HFFc6 (cell line): ENCODE measurements around the gene RB1. TPM values are rescaled to one million over a fixed set of nuclear protein-coding genes. Genes with fewer than 3 reads are reported as not detected.
A peak's percentile ranks its signal among the peaks of the same experiment; 100 is the strongest.

Experiments used
- DNase-seq: peaks from one replicate; pipeline ENCODE4 v3.0.0-alpha.2; 2018
- H3K27ac Mint-ChIP-seq: 2 replicates; pipeline ENCODE4 v1.8.0; 2020; ENCODE audit warnings: mild to moderate bottlenecking, mixed read lengths
- H3K27me3 Mint-ChIP-seq: 2 replicates; pipeline ENCODE4 v1.8.0; 2021; ENCODE audit warnings: mild to moderate bottlenecking, moderate library complexity, mixed read lengths; ENCODE audit not compliant: insufficient read depth
- H3K36me3 Mint-ChIP-seq: 2 replicates; pipeline ENCODE4 v1.8.0; 2021; ENCODE audit warnings: low read depth, mixed read lengths
- H3K4me1 Mint-ChIP-seq: 2 replicates; pipeline ENCODE4 v1.8.0; 2020; ENCODE audit warnings: low read depth, mixed read lengths
- H3K4me3 Mint-ChIP-seq: 2 replicates; pipeline ENCODE4 v1.8.0; 2020; ENCODE audit warnings: mild to moderate bottlenecking, moderate library complexity, mixed read lengths
- H3K9me3 Mint-ChIP-seq: 2 replicates; pipeline ENCODE4 v1.8.0; 2020; ENCODE audit warnings: mild to moderate bottlenecking, mixed read lengths
- total RNA-seq, 6 experiments: library from RNA; stranded (reverse); fragmentation: NEBNext Ultra II Directional; extraction: Animal tissue kit (Norgen Biotek cat#: 25700); gene quantifications; 2 replicates in 1 of 6; 3 replicates in 5 of 6; pipeline ENCODE4 v1.2.3, GENCODE V29; 2021
- TF ChIP-seq, protein P1 (sequence below): fragments of 200-600 bp; sonication (generic); IDR thresholded peaks from 2 replicates; pipeline ENCODE4 v1.5.0; 2021; ENCODE audit warnings: antibody characterized with exemption, mild to moderate bottlenecking

RB1 gene
- total RNA-seq, 6 experiments from 2014 or later: 39.2 to 50.4 (median 43.0) TPM

DNA sequence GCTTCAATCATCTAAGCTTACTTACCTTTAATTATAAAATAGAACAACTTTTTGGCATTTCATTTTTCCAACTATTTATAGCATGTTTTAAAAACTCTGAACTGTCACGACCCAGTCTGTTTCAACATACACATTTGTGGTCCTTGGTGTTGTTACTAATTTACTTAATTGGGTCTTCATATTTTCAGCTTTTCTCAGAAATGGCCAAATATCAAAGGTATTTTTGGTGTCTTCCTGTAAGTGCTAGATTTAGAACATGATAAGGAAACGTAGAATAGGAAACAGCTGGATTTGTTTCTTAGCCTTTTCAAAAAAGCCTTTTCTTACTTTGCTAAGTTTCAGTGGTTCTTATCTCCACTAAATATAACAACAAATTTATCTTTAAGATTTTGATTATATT lies 97.9 kb downstream of the RB1 start:
- TF ChIP-seq, protein P1, sequence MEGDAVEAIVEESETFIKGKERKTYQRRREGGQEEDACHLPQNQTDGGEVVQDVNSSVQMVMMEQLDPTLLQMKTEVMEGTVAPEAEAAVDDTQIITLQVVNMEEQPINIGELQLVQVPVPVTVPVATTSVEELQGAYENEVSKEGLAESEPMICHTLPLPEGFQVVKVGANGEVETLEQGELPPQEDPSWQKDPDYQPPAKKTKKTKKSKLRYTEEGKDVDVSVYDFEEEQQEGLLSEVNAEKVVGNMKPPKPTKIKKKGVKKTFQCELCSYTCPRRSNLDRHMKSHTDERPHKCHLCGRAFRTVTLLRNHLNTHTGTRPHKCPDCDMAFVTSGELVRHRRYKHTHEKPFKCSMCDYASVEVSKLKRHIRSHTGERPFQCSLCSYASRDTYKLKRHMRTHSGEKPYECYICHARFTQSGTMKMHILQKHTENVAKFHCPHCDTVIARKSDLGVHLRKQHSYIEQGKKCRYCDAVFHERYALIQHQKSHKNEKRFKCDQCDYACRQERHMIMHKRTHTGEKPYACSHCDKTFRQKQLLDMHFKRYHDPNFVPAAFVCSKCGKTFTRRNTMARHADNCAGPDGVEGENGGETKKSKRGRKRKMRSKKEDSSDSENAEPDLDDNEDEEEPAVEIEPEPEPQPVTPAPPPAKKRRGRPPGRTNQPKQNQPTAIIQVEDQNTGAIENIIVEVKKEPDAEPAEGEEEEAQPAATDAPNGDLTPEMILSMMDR: no peak
- peaks cover 1% of the 10 kb centered on the region; the same call in 1 of the 2 replicates for H3K9me3 Mint-ChIP-seq
- H3K27ac Mint-ChIP-seq: peak overlapping the region; percentile 85
- no peaks in the 10 kb centered on the region; the same call in 1 of the 2 replicates for H3K27me3 Mint-ChIP-seq
- peaks cover 13% of the 10 kb centered on the region for H3K36me3 Mint-ChIP-seq
- peak overlapping the region; percentile 46; the same call in 1 of the 2 replicates for H3K4me3 Mint-ChIP-seq
- H3K4me1 Mint-ChIP-seq: peaks cover 81% of the 10 kb centered on the region
- no peak for DNase-seq

DNA sequence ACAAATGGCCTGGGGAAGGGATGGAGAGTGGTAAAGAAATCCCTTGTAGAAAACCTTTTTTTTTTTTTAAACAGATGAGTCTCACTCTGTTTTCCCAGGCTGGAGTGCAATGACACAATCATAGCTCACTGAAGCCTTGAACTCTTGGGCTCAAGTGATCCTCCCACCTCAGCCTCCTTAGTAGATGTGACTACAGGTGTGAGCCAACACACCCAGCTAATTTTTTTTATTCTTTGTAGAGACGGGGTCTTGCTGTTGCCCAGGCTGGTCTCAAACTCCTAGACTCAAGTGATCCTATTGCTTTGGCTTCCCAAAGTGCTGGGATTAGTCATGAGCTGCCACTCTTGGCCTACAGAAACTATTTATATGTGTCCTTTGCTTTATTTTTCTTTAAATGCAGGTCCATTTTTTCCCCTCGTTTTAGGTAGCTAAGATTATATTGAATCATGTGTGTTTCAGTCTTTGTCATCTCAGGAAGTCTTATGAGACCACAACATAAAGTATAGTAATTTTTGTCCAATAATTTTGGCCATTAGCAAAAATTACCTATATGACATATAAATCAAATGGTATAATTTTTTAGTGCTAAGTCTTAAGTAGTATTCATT lies 98.9 kb downstream of the RB1 start:
- Mint-ChIP-seq H3K36me3 (peaks cover 5% of the 10 kb centered on the region), H3K4me1 (peaks cover 72% of the 10 kb centered on the region), H3K9me3 (no peaks in the 10 kb centered on the region), H3K4me3 (no peak overlapping the region), H3K27me3 (no peaks in the 10 kb centered on the region), H3K27ac (peak overlapping the region; percentile 51)
- no peak for DNase-seq
- TF ChIP-seq, protein P1: no peak

DNA sequence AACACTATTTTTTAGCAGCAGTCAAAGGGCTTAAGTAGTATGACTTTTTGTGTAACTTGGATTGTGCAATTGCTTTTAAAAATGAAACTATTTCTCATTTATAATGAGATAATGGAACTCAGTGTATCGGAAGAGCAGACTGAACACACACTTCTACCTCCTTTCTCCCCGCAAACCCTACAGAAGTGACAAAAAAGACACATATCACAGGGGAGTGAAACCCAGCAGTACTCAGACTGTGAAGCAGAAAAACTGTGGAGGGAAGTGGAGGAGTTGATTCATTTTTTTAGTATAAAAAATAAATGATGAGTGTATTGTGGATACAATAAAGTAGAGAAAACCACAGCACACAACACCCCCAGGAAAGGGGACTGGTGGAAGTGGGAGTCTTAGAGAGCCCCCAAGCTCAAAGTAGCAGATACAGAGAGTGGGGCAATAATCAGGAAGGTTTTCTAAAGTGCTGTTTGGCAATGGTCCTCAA lies 99.6 kb downstream of the RB1 start:
- Mint-ChIP-seq H3K27ac (peak overlapping the region; percentile 64), H3K4me3 (no peak overlapping the region; the same call in 1 of the 2 replicates), H3K27me3 (no peaks in the 10 kb centered on the region), H3K9me3 (no peaks in the 10 kb centered on the region), H3K36me3 (peaks cover 5% of the 10 kb centered on the region), H3K4me1 (peaks cover 64% of the 10 kb centered on the region)
- no peak for DNase-seq
- TF ChIP-seq, protein P1: no peak

DNA sequence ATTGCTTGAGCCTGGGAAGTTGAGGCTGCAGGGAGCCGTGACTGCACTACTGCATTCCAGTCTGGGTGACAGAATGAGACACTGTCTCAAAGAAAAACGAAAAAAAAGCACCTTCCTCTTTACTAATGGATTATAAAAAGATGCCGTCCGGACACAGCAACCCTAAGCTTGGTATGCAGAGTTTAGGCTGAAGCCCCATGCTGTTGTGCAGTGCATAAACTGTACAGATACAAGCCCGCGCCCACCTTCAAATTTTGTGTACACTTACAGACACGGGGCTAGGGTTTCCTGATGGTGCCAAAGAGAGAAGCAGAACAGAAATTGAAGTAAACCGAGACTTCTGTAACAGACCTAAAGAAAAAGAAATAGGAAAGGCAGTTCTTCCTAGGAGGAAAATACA lies 100.4 kb downstream of the RB1 start:
- TF ChIP-seq, protein P1: no peak
- DNase-seq: no peak
- no peak overlapping the region for H3K27ac Mint-ChIP-seq
- H3K4me3 Mint-ChIP-seq: no peak overlapping the region
- H3K9me3 Mint-ChIP-seq: no peaks in the 10 kb centered on the region
- H3K36me3 Mint-ChIP-seq: peaks cover 5% of the 10 kb centered on the region
- H3K27me3 Mint-ChIP-seq: no peaks in the 10 kb centered on the region
- peaks cover 64% of the 10 kb centered on the region for H3K4me1 Mint-ChIP-seq

DNA sequence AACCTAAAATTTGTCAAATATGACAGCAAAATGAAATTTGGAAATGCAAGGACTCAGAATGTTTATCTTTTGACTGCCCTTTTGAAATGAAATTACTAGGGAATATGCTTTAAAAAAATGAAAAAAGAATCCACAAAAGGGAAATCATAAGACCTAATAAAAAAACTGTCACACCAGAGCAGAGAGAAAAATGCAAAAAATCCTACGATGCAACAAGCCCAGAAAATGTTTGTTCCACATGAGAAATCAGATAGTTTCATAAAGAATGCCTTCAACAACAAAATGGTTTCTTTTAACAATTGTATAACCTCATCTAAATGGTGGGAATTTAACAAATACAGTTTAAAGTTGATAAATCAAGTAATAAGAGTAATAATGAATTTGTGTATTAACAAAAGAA lies 101.4 kb downstream of the RB1 start:
- DNase-seq: no peak
- Mint-ChIP-seq H3K4me3 (no peak overlapping the region), H3K27ac (no peak overlapping the region)

More for the DNA sequence above, 101.4 kb downstream of the RB1 start:
- Mint-ChIP-seq H3K9me3 (no peaks in the 10 kb centered on the region), H3K27me3 (no peaks in the 10 kb centered on the region), H3K36me3 (peaks cover 5% of the 10 kb centered on the region), H3K4me1 (peaks cover 61% of the 10 kb centered on the region)
- TF ChIP-seq, protein P1: no peak
